NCI-H1694 treated with DMSO at 0.1 percent for 48 hours (cell line): ENCODE measurements around the gene NELFB.

Experiments used
- DNase-seq: peaks from one replicate; lab custom pipeline; 2025; lab: John Stamatoyannopoulos, UW

The NELFB gene

GRCh38 chr9:137303151-137303892 lies 48.2 kb downstream of the NELFB start:
- DNase-seq = no peak

- DNase-seq = no peak
These were observed 48.8 kb downstream of the NELFB start for GRCh38 chr9:137303893-137304382.

DNA sequence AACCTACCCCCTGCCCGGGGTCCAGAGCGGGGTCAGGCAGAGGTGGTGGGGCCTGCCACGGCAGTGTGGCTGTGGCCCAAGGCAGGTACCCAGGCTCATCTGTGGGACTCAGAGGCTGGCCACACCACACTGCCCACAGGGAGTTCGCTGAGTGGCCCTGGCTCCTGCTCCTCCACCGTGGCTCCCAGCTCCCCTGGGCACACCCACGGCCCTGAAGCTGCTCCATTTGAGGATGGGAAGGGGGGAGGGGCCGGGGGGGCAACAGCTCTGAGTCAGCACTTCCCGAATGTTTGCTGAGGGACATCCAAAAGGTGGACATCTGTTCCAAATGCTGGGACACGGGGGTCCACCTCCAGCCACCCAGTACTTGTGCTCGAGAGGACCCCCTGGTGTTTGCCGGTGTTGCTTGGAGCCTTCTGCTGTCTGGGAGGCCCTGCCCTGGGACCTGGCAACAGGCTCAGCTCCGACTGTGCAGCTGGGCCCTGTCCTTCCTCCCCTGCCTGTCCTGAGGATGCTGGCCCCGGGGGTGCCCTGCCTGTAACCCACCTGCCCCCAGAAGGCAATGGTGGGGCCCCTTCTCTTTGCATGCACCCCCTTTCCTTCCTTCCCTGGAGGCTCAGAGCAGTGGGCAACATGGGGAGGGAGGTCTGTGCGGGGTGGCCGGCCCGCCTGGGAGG lies 49.4 kb downstream of the NELFB start:
- no peak for DNase-seq

DNA sequence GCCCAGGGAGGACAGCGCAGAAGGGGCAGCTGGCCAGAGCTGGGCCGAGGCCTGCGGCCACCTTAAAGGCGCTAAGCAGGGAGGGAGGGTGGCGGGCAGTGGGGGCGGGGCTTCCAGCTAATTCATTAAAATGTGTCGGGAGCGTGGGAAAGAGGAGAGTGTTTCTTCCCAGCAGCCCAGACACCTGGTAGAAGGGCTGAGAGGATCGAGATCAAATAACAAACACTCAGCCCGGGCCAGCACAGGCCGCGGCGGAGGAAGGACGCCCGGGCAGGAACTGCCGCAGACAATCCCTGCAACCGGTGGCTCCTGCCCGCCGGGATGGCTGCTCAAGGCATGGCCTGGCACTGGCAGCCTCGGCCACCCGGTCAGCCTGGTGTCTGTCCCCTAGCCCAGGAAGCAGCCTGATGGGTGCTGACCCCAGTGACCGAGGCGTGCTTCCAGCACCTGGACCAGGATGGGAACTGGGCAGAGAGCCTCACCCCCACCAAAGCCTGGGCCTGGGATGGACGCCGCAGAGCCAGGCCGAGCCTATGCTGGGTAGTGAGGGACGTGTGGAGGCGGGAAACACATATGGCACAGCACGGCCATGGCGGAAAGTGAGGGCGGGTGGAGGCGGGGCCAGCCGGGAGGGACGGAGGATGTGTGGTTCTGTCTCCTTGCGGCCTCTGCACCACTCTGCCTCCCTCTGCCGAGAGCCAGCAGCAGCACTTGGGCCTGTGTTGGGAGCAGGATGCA lies 50.1 kb downstream of the NELFB start:
- DNase-seq = no peak

DNA sequence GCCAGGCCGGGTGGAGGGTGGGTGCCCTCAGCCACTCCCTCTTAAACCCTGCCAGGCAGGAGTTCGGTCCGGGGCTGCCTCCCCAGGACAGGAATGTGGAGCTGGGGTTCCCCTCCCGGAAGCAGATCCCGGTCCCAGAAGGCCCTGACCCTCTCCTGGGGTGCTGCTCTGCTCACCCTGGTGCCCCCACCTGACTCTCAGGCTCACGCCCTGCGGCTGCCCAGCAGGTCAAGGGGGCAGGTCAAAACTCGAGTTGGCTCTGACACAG lies 50.6 kb downstream of the NELFB start:
- no peak for DNase-seq

DNA sequence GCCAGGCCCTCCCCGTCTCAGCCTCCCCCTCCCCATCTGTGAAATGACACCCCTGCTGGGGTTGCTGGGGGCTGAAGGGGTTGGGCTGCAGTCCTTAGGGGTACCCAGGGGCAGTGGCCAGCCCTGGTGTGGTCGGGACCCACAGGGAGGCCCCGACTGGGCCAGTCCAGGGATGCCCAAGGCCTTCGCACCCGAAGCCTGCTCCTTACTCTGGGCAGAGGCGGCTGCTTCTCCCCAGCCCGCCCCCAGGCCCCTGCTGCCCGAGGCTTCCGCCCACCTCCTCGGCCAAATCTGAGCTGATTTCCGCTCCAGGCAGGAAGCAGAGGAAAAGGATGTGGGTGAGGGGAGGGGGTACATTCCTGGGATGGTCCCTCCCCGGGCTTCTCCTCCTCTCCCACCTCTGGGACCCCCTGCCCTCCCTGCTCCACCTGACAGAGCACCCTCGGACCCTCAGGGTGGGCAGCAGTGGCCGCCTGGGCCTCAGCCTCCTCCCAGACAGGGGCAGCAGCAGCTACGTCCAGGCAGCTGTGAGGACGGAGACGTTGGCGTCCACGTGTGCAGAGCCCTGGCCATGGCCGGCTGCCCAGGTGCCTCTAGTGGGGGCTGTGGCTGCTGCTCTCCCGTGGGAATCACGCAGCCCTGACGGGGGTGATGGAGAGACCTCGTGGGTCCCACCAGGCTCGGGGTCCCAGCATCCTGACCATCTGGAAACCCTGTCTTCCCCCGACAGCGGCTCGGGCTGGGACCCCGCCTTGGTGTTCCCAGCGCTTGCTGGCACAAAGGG lies 51.1 kb downstream of the NELFB start:
- DNase-seq = no peak

DNA sequence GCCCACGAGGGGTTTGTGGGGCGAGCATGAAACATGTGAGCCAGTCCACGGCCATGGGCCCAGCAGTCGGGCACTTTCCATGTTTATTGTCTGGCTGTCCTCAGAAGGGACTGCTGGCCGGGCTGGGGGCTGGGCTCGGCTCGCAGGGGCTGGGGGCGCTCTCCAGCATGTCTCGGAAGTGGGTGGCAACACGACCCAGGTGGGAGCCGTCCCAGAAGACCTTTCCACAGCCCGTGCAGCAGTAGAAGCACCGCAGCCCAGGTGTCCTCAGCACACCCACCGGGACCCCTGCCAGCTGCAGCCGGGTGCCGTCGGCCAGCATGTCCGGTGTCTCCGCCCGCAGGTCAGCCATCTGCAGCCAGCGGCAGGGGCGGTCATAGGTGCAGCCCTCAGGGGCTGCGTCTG lies 51.7 kb downstream of the NELFB start:
- DNase-seq = no peak

DNA sequence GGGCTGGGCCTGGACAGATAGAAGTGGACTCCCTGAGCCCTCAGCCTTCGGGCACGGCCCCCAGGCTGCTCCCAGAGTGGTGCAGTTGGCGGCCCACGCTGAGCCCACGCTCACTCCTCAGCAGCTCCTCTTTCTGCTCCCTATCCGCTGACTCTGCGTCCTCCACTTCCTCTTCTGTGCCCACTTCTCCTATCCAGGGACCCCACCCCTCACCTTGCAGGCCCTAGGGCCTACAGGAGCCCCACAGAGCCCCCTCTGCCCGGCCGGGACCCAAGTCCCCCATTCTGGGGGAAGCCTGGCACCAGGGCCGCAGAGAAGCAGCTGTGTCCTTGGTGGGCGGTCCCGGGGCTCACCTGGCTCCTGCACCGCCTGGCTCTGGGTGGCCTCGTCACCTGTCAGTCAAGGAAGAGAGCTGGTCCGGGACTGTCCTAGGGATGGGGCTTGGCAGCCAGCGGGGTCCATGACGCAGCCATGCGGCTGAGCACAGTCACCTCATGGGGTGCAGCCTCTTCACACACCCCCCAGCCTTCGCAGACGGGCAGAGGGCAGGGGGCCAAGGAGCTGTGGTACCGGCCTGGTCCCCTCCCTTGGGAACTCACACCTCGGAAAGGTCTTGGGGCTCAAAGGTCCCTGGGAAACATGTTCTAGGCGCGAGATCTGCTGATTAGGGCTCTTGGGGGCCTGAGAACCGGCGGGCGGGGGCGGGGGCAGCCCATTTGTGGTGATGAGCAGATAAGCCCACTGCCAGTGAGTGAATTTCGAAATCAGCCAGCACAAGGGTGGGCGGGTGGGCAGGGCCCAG lies 52.3 kb downstream of the NELFB start:
- no peak for DNase-seq

GRCh38 chr9:137308057-137308619 lies 53.0 kb downstream of the NELFB start:
- no peak for DNase-seq

DNA sequence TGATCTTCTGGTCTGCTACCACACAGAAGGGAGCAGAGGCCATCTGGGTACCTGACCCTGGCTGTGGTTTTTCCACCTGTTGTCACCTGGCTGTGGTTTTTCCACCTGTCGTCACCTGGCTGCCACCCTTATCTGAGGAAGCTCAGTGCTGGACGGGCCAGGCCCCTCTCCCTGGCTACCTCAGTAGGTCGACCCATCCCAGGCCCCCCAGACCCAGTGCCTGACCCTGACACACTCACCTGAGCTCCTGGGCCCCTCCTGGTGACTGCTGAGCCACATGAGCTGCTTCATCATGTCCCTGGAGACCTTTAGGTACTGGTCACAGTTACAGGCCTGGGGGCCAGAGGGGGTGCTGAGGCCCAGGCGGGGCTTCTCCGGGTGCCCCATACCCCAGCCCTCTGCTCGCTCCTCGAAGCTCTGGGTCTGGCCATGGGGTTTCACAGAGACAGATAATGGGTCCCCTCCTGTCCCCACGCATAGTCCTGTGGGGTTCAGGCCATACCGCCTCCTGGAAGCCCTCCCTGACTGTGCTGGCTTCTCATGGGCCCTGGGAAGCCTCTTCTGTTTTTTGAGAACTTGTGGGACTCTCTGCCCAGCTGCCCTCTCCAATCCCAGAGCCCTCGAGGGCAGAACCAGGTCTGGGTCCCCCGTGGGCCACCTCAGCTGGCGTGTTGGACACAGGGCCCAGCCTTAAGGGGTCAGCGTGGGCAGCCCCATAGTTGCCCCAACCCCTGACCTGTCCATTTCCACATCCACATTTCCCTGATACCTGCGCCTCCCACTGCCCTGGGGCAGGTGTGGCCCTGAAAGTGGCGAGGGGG lies 54.5 kb downstream of the NELFB start:
- no peak for DNase-seq

- no peak for DNase-seq
These were observed 55.3 kb downstream of the NELFB start for GRCh38 chr9:137310189-137311052.

GRCh38 chr9:137311171-137311985 lies 56.3 kb downstream of the NELFB start:
- no peak for DNase-seq

GRCh38 chr9:137311986-137312851 lies 57.1 kb downstream of the NELFB start:
- no peak for DNase-seq

- DNase-seq = no peak
These were observed 57.8 kb downstream of the NELFB start for GRCh38 chr9:137312852-137313325.

- DNase-seq = no peak
These were observed 58.3 kb downstream of the NELFB start for GRCh38 chr9:137313326-137313936.

- no peak for DNase-seq
These were observed 58.9 kb downstream of the NELFB start for GRCh38 chr9:137313956-137314560.
